H1 (cell line): ENCODE results near the gene GLIPR1. TPM values are rescaled to one million over a fixed set of nuclear protein-coding genes. Genes with fewer than 3 reads are reported as not detected.

Source experiments
- KDM5A ChIP-seq: fragments of 200-600 bp; IDR thresholded peaks from 2 replicates; pipeline ENCODE4 v1.7.1; 2012; ENCODE audit warnings: mild to moderate bottlenecking, low read length, inconsistent platforms, mixed read lengths
- SP2 ChIP-seq: IDR thresholded peaks from 2 replicates; pipeline ENCODE4 v1.6.1; 2012; ENCODE audit warnings: mild to moderate bottlenecking, low read length, inconsistent platforms
- TBP ChIP-seq: IDR thresholded peaks from 2 replicates; pipeline ENCODE4 v1.6.1; 2011; ENCODE audit warnings: low read depth, low read length, improper control_type of control experiment
- polyA plus RNA-seq, 7 experiments: library from polyadenylated mRNA; depleted of rRNA in 3 of 7; stranded (reverse) in 5 of 7; unstranded in 2 of 7; fragments of >200 nt in 5 of 7; fragments of 200-250 nt in 2 of 7; gene quantifications; 1 replicate in 5 of 7; 2 replicates in 1 of 7; 4 replicates in 1 of 7; pipeline versions ENCODE4 v1.2.1 to v1.2.3, GENCODE V29; 2011 to 2013; ENCODE audit warnings: missing spikeins in 2 of 7, mixed read lengths in 2 of 7
- total RNA-seq: library from RNA; stranded (reverse); fragmentation: NEBNext Ultra II Directional; extraction: Animal tissue kit (Norgen Biotek cat#: 25700); gene quantifications from 2 replicates; pipeline ENCODE4 v1.2.1, GENCODE V29; 2021

The GLIPR1 gene
- total and polyA plus RNA-seq, 2 of the 8 experiments (the other 6 are each of a cell fraction or from before 2014, with no cell fraction given) = 0.23 to 1.5 TPM

DNA sequence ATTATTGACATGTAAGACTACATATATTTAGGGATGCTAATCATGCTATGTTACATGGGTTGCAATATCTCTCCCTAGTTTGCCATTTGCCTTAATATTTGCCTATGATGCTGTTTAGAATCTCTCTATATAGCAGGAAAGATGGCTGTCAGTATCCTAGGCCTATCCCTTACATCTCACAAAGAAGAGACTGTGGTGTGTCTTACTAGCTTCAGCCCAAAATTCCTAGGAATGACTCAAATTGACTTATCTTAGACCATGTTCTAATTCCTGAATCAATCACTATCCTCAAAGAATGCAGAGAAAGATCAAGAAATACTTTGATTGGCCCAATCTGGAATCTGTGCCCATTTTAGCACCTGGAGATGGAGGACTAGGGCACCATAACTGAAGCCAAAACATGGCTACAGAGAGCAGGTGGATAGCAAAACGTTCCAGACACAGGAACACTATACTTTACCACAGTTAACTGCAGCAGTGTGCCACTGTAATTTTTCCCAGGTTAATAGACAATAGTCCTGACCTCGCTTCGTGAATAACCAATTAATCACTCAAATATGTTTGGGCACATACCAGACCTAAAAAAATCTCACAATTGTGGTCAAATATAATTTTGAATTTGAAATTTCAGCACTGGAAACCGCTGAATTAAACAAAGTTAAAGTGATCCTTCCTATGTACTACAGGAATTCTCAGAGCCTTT lies 32.7 kb upstream of the GLIPR1 start (continued):
- TF ChIP-seq KDM5A = no peak
- TF ChIP-seq TBP = no peak
- no peak for TF ChIP-seq SP2
- TF ChIP-seq, all 59 proteins: peak for 0
